ENCODE results near the gene LHPP. TPM values are rescaled to one million over a fixed set of nuclear protein-coding genes. Genes with fewer than 3 reads are reported as not detected.

LHPP gene
- polyA plus RNA-seq, 1 experiment: 7.1 TPM

- POLR2A ChIA-PET: no interaction called here
- DNase-seq (ENCODE audit: low read depth, low spot score): no peak
- Histone ChIP-seq H3K27ac (ENCODE audit: low read depth, low read length) (no peak overlapping the region), H3K4me3 (ENCODE audit: low read depth, low read length) (no peak overlapping the region), H3K9me3 (ENCODE audit: control insufficient read depth, insufficient read depth, low read length) (no peaks in the 10 kb centered on the region), H3K27me3 (ENCODE audit: control insufficient read depth, insufficient read depth, low read length) (peaks cover 6% of the 10 kb centered on the region)
- TF ChIP-seq CTCF (IDR thresholded peaks at IDR 0.05; ENCODE audit: low read depth, low read length): no peak
- CTCF ChIA-PET: no interaction called here
Observed at GRCh38 chr10:124601431-124602120, 140.0 kb downstream of the LHPP start.

- ChIA-PET POLR2A (no interaction called here), CTCF (interaction anchor here (1.0 kb wide), 1 partner anchor 62 kb away, joined by 4 read pairs; no protein-coding TSS in a partner anchor)
- DNase-seq (ENCODE audit: low read depth, low spot score): no peak
- H3K27me3 ChIP-seq (ENCODE audit: control insufficient read depth, insufficient read depth, low read length): peaks cover 4% of the 10 kb centered on the region
- H3K9me3 ChIP-seq (ENCODE audit: control insufficient read depth, insufficient read depth, low read length): no peaks in the 10 kb centered on the region
- no peak for TF ChIP-seq CTCF (IDR thresholded peaks at IDR 0.05; ENCODE audit: low read depth, low read length)
- no peak overlapping the region for H3K4me3 ChIP-seq (ENCODE audit: low read depth, low read length)
- no peak overlapping the region for H3K27ac ChIP-seq (ENCODE audit: low read depth, low read length)
Observed at GRCh38 chr10:124602121-124602561, 140.5 kb downstream of the LHPP start.

- POLR2A ChIA-PET: no interaction called here
- no peaks in the 10 kb centered on the region; the same call in 1 of the 2 replicates for H3K9me3 ChIP-seq (ENCODE audit: control insufficient read depth, insufficient read depth, low read length)
Observed at GRCh38 chr10:124602646-124603365, 141.2 kb downstream of the LHPP start.

GRCh38 chr10:124603376-124604213, 142.0 kb downstream of the LHPP start:
- Histone ChIP-seq H3K9me3 (ENCODE audit: control insufficient read depth, insufficient read depth, low read length) (no peaks in the 10 kb centered on the region; the same call in 1 of the 2 replicates), H3K27me3 (ENCODE audit: control insufficient read depth, insufficient read depth, low read length) (peaks cover 4% of the 10 kb centered on the region), H3K4me3 (ENCODE audit: low read depth, low read length) (no peak overlapping the region), H3K27ac (ENCODE audit: low read depth, low read length) (no peak overlapping the region)
- CTCF ChIA-PET: interaction anchor here (0.5 kb wide), 1 partner anchor 188 kb away, joined by 3 read pairs; the partner anchor contains the start of gene EEF1AKMT2
- DNase-seq (ENCODE audit: low read depth, low spot score): no peak
- POLR2A ChIA-PET: no interaction called here
- TF ChIP-seq CTCF (IDR thresholded peaks at IDR 0.05; ENCODE audit: low read depth, low read length): no peak

More at GRCh38 chr10:124602646-124603365, 141.2 kb downstream of the LHPP start:
- Histone ChIP-seq H3K27me3 (ENCODE audit: control insufficient read depth, insufficient read depth, low read length) (peaks cover 4% of the 10 kb centered on the region), H3K27ac (ENCODE audit: low read depth, low read length) (no peak overlapping the region), H3K4me3 (ENCODE audit: low read depth, low read length) (no peak overlapping the region)
- TF ChIP-seq CTCF (IDR thresholded peaks at IDR 0.05; ENCODE audit: low read depth, low read length): no peak
- DNase-seq (ENCODE audit: low read depth, low spot score): no peak
- CTCF ChIA-PET: interaction anchor here (1.0 kb wide), 1 partner anchor 62 kb away, joined by 4 read pairs; no protein-coding TSS in a partner anchor
